ENCODE results near the gene KIAA1549. TPM values are rescaled to one million over a fixed set of nuclear protein-coding genes. Genes with fewer than 3 reads are reported as not detected.
"Not testable (repeated sequence)": the region's sequence is repeated elsewhere in the genome, so short reads cannot be mapped to it uniquely, and the experiment has no call there.

Gene KIAA1549
- total RNA-seq, 1 donor from 2014 or later, result 10.8 TPM

DNA sequence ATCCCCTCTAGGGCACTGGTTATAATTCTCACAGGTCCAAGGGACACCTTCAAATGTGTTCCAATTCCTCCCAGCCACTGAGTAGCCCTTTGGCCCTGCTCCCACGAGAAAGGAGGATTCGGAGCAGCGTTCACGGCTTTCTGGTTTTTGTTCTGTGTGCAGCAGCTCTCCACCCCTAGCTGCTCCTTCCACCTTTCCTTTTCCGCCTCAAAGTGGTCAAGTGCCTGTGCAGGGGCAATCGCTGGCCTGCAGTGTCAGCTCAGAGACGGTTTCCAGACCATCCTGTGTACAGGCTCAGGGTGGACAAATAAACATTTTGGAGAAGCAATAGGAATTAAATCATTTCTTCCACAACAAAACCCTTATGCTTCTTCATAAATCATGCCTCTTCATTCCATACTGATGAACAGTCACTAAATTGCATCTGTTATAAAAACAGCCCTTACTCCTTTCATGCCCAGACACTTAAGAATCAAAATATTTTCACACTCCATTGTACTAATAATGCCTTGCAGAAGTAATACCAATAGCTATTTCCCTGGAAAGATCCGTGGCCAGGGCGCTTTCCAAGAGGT lies 1.1 kb downstream of the KIAA1549 start:
- Mint-ChIP-seq H3K4me1 (ENCODE audit: unreplicated experiment) (peaks cover 28% of the 10 kb centered on the region), H3K4me3 (ENCODE audit: unreplicated experiment) (peak overlapping the region; percentile 98), H3K36me3 (ENCODE audit: low read depth, unreplicated experiment) (peaks cover 12% of the 10 kb centered on the region), H3K27me3 (ENCODE audit: unreplicated experiment) (peaks cover 19% of the 10 kb centered on the region), H3K27ac (ENCODE audit: unreplicated experiment) (peak overlapping the region; percentile 51), H3K9me3 (ENCODE audit: unreplicated experiment) (no peaks in the 10 kb centered on the region)
- DNase-seq (ENCODE audit: low spot score), result no peak
- TF ChIP-seq, protein P1, sequence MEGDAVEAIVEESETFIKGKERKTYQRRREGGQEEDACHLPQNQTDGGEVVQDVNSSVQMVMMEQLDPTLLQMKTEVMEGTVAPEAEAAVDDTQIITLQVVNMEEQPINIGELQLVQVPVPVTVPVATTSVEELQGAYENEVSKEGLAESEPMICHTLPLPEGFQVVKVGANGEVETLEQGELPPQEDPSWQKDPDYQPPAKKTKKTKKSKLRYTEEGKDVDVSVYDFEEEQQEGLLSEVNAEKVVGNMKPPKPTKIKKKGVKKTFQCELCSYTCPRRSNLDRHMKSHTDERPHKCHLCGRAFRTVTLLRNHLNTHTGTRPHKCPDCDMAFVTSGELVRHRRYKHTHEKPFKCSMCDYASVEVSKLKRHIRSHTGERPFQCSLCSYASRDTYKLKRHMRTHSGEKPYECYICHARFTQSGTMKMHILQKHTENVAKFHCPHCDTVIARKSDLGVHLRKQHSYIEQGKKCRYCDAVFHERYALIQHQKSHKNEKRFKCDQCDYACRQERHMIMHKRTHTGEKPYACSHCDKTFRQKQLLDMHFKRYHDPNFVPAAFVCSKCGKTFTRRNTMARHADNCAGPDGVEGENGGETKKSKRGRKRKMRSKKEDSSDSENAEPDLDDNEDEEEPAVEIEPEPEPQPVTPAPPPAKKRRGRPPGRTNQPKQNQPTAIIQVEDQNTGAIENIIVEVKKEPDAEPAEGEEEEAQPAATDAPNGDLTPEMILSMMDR (IDR thresholded peaks at IDR 0.05; ENCODE audit: unreplicated experiment), result no peak

DNA sequence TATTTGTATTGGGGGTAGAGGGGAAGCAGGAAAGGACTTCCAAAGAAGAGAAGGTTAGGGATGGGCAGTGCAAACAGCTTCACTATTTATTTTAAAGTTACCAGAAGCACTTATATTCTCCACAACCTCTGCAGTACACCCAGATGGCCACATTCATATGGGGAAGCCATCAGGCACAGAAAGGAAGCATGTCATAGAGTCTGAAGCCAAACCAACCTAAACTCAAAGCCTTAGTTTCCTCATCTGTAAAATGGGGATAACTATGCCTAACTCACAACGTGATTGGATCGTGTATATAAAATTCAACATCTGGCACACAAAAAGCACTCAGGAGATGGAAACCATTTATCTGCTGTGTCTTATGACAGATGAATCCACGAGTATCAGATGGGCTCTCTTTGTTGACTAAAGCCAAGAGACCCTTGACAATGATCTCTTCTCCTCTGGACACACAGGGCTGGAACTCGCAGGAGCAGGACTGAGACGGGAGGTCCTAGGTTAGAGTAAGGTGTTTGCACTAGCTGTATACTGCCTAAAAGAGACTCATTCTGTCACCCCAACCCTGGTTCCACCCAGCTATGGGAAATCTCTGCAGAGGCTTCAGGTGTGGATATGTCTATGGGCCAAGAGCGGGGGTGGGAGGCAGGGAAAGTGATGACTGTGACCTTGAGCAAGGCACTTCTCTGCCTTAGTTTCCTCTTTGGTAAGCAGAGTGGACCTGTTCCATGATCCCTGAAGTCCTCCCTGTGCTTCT lies 1.8 kb downstream of the KIAA1549 start:
- Mint-ChIP-seq H3K27ac (ENCODE audit: unreplicated experiment) (no peak overlapping the region), H3K9me3 (ENCODE audit: unreplicated experiment) (no peaks in the 10 kb centered on the region), H3K36me3 (ENCODE audit: low read depth, unreplicated experiment) (peaks cover 12% of the 10 kb centered on the region), H3K27me3 (ENCODE audit: unreplicated experiment) (peaks cover 20% of the 10 kb centered on the region), H3K4me1 (ENCODE audit: unreplicated experiment) (peaks cover 30% of the 10 kb centered on the region), H3K4me3 (ENCODE audit: unreplicated experiment) (peak overlapping the region; percentile 98)
- DNase-seq (ENCODE audit: low spot score), result no peak
- TF ChIP-seq, protein P1 (IDR thresholded peaks at IDR 0.05; ENCODE audit: unreplicated experiment), result no peak

DNA sequence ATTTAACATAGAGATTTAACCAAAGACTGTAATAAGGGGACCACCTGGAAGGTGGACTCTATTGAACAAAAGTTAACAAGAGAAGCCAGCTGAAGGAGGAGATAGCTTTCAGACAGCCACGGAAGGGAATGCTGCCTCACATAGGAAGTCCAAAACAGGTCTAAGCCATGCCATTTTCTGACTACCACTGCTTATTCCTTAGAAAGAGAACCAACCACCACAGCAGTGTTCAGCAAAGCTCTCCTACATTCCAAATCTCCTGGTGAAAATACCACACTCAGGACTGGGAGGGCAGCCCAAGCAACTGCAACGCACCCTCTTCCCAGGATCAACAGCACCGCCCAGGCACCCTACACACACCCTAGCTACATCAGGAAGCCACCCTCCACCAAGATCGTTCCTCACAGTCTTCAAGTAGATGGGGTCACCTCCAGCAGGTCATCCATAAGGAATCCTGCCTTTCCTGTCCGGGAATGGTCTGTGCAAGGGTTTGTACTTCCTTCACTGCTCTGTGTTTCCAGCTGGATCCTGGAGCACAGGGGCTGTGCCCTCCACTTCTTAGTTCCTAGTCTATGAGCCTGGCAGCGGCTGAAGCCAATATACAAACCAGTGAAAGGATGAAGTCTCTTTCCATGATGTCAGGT lies 2.5 kb downstream of the KIAA1549 start:
- H3K27ac Mint-ChIP-seq (ENCODE audit: unreplicated experiment), result peak overlapping the region; percentile 17

DNA sequence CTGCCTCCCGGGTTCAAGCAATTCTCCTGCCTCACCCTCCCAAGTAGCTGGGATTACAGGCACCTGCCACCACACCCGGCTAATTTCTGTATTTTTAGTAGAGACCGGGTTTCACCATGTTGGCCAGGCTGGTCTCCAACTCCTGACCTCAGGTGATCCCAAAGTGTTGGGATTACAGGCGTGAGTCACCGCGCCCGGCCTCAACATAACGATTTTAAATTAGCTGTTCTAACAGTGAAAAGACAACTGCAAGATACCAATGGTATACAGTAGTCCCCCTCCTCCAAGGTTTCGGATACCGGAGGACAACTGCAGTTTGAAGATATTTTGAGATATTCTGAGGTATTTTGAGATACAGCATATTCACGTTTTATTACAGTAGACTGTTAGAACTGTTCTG lies 5.0 kb downstream of the KIAA1549 start:
- Mint-ChIP-seq H3K36me3 (ENCODE audit: low read depth, unreplicated experiment) (peaks cover 12% of the 10 kb centered on the region), H3K4me1 (ENCODE audit: unreplicated experiment) (peaks cover 44% of the 10 kb centered on the region)
- H3K27me3 Mint-ChIP-seq (ENCODE audit: unreplicated experiment); H3K9me3 Mint-ChIP-seq (ENCODE audit: unreplicated experiment); H3K4me3 Mint-ChIP-seq (ENCODE audit: unreplicated experiment); DNase-seq (ENCODE audit: low spot score); H3K27ac Mint-ChIP-seq (ENCODE audit: unreplicated experiment): not testable (repeated sequence)

More for the DNA sequence above, 2.5 kb downstream of the KIAA1549 start:
- Mint-ChIP-seq H3K9me3 (ENCODE audit: unreplicated experiment) (no peaks in the 10 kb centered on the region), H3K27me3 (ENCODE audit: unreplicated experiment) (peaks cover 20% of the 10 kb centered on the region), H3K4me3 (ENCODE audit: unreplicated experiment) (no peak overlapping the region), H3K4me1 (ENCODE audit: unreplicated experiment) (peaks cover 30% of the 10 kb centered on the region), H3K36me3 (ENCODE audit: low read depth, unreplicated experiment) (peaks cover 12% of the 10 kb centered on the region)
- DNase-seq (ENCODE audit: low spot score), result no peak
- TF ChIP-seq, protein P1 (IDR thresholded peaks at IDR 0.05; ENCODE audit: unreplicated experiment), result no peak

DNA sequence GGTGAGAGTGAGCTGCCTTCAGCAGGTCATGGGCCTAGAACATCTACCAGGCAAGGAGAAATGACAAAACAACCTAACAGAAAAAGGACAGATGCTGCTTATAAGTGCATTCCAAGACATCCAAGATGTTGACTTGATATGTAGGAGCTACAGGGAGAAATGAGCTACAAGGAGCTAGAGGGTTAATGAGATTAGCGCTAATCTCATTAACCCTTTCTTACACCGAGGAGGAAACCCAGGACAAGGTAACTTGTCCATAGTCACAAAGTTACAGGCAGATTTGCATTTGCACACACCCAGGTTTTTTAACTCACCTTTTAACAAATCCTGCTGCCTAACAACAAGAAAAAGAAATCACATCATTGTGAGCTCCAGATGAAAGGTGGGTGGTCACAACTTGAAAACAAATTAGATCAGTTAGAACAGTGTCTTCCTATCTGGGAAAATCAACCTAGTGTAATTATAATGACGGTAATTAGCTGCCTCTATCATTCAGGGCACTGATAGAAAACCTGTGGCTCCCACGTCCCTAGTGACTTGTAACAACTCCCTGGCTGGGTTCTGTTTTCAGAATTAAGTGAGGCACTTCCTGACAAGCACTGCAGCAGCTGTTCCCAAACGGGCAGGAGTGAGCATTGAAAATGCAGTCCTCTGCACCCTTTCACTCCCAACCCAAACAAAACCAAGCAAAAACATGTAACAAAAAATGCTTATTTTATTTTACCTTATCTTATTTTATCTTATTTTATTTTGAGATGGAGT lies 5.7 kb downstream of the KIAA1549 start:
- Mint-ChIP-seq H3K27me3 (ENCODE audit: unreplicated experiment) (peaks cover 6% of the 10 kb centered on the region), H3K36me3 (ENCODE audit: low read depth, unreplicated experiment) (peaks cover 9% of the 10 kb centered on the region), H3K27ac (ENCODE audit: unreplicated experiment) (no peak overlapping the region), H3K4me1 (ENCODE audit: unreplicated experiment) (peaks cover 41% of the 10 kb centered on the region), H3K9me3 (ENCODE audit: unreplicated experiment) (no peaks in the 10 kb centered on the region), H3K4me3 (ENCODE audit: unreplicated experiment) (no peak overlapping the region)
- TF ChIP-seq, protein P1 (IDR thresholded peaks at IDR 0.05; ENCODE audit: unreplicated experiment), result no peak
- no peak for DNase-seq (ENCODE audit: low spot score)

Data from endothelial cell (in vitro differentiated cells).